H9 (cell line): ENCODE data around the gene NT5DC4. TPM values are rescaled to one million over a fixed set of nuclear protein-coding genes. Genes with fewer than 3 reads are reported as not detected.

Experiments used
- DNase-seq: peaks from one replicate; pipeline ENCODE4 v3.0.0-alpha.2; 2017
- H2AFZ ChIP-seq: one replicate; pipeline ENCODE4 v1.6.1; 2013; ENCODE audit warnings: mild to moderate bottlenecking, low read length, control low read depth, moderate library complexity
- H2AK5ac ChIP-seq: 2 replicates; pipeline ENCODE4 v1.6.1; 2013; ENCODE audit warnings: low read length, control low read depth, mixed read lengths; ENCODE audit not compliant: insufficient read length
- H2BK120ac ChIP-seq: one replicate; pipeline ENCODE4 v1.6.1; 2013; ENCODE audit warnings: low read depth, mild to moderate bottlenecking, low read length, control low read depth, inconsistent platforms; ENCODE audit not compliant: poor library complexity, severe bottlenecking
- H2BK12ac ChIP-seq: 2 replicates; pipeline ENCODE4 v1.6.1; 2013; ENCODE audit warnings: low read length, control low read depth, mixed read lengths, low read depth; ENCODE audit not compliant: insufficient read length
- H2BK15ac ChIP-seq: 2 replicates; pipeline ENCODE4 v1.6.1; 2013; ENCODE audit warnings: low read depth, low read length, control low read depth
- H2BK20ac ChIP-seq: one replicate; pipeline ENCODE4 v1.6.1; 2013; ENCODE audit warnings: low read depth, mild to moderate bottlenecking, low read length, control low read depth, inconsistent platforms; ENCODE audit not compliant: poor library complexity, severe bottlenecking
- H2BK5ac ChIP-seq: 2 replicates; pipeline ENCODE4 v1.6.1; 2013; ENCODE audit warnings: low read length, control low read depth, mixed read lengths; ENCODE audit not compliant: insufficient read length
- H3K14ac ChIP-seq: 2 replicates; pipeline ENCODE4 v1.6.1; 2013; ENCODE audit warnings: low read length, control low read depth; ENCODE audit not compliant: insufficient read depth
- H3K18ac ChIP-seq: 2 replicates; pipeline ENCODE4 v1.6.1; 2013; ENCODE audit warnings: low read depth, mild to moderate bottlenecking, mixed read lengths, low read length, control low read depth; ENCODE audit not compliant: insufficient read length
- H3K23ac ChIP-seq: 2 replicates; pipeline ENCODE4 v1.6.1; 2013; ENCODE audit warnings: low read length, control low read depth, mixed read lengths, low read depth; ENCODE audit not compliant: insufficient read length
- H3K23me2 ChIP-seq: 2 replicates; pipeline ENCODE4 v1.6.1; 2013; ENCODE audit warnings: low read depth, mild to moderate bottlenecking, mixed read lengths, low read length, control low read depth; ENCODE audit not compliant: insufficient read length, poor library complexity, severe bottlenecking
- H3K27ac ChIP-seq: 2 replicates; pipeline ENCODE4 v1.5.1; 2013; ENCODE audit warnings: low read length, control low read depth, mixed read lengths, low read depth; ENCODE audit not compliant: insufficient read length
- H3K27me3 ChIP-seq: 2 replicates; pipeline ENCODE4 v1.6.1; 2013; ENCODE audit warnings: low read length, control low read depth, inconsistent platforms; ENCODE audit not compliant: insufficient read depth
- H3K4ac ChIP-seq: 2 replicates; pipeline ENCODE4 v1.6.1; 2013; ENCODE audit warnings: low read depth, mild to moderate bottlenecking, control low read depth, inconsistent platforms, low read length, moderate library complexity
- H3K4me1 ChIP-seq: 2 replicates; pipeline ENCODE4 v1.6.1; 2013; ENCODE audit warnings: low read length, control low read depth, inconsistent platforms; ENCODE audit not compliant: insufficient read depth
- H3K4me2 ChIP-seq: 2 replicates; pipeline ENCODE4 v1.6.1; 2013; ENCODE audit warnings: low read length, control low read depth, mixed read lengths; ENCODE audit not compliant: insufficient read length, insufficient read depth
- H3K56ac ChIP-seq: 2 replicates; pipeline ENCODE4 v1.6.1; 2013; ENCODE audit warnings: low read depth, mild to moderate bottlenecking, mixed read lengths, low read length, control low read depth; ENCODE audit not compliant: insufficient read length
- H3K79me1 ChIP-seq: 2 replicates; pipeline ENCODE4 v1.6.1; 2013; ENCODE audit warnings: low read depth, mild to moderate bottlenecking, moderate library complexity, low read length, control low read depth, inconsistent platforms; ENCODE audit not compliant: insufficient read depth, poor library complexity, severe bottlenecking
- H3K79me2 ChIP-seq: 2 replicates; pipeline ENCODE4 v1.6.1; 2013; ENCODE audit warnings: low read length, control low read depth, inconsistent platforms; ENCODE audit not compliant: insufficient read depth
- H3K9ac ChIP-seq: 2 replicates; pipeline ENCODE4 v1.6.1; 2013; ENCODE audit warnings: low read length, control low read depth, mixed read lengths; ENCODE audit not compliant: insufficient read length; ENCODE audit errors: extremely low read depth
- H3K9me3 ChIP-seq: one replicate; pipeline ENCODE4 v1.6.1; 2013; ENCODE audit warnings: low read depth, low read length, inconsistent platforms; ENCODE audit not compliant: control insufficient read depth
- H3T11ph ChIP-seq: one replicate; pipeline ENCODE4 v1.6.1; 2013; ENCODE audit warnings: mild to moderate bottlenecking, low read length, control low read depth, inconsistent platforms
- H4K20me1 ChIP-seq: one replicate; pipeline ENCODE4 v1.6.1; 2013; ENCODE audit not compliant: control insufficient read depth, insufficient read length, insufficient read depth
- H4K5ac ChIP-seq: 2 replicates; pipeline ENCODE4 v1.6.1; 2013; ENCODE audit warnings: low read depth, mild to moderate bottlenecking, mixed read lengths, low read length, control low read depth; ENCODE audit not compliant: insufficient read length
- H4K8ac ChIP-seq: replicated peaks from 2 replicates; pipeline ENCODE4 v1.6.1; 2013; ENCODE audit warnings: low read length, control low read depth, mixed read lengths, low read depth; ENCODE audit not compliant: insufficient read length
- H4K91ac ChIP-seq: 2 replicates; pipeline ENCODE4 v1.6.1; 2013; ENCODE audit warnings: low read depth, mild to moderate bottlenecking, moderate library complexity, mixed read lengths, low read length, control low read depth; ENCODE audit not compliant: insufficient read length
- H3K27ac Mint-ChIP-seq, 3 experiments: 2 replicates in 2 of 3; 3 replicates in 1 of 3; pipeline ENCODE4 v1.8.0; 2020 to 2021; ENCODE audit warnings: mixed read lengths in 3 of 3, mild to moderate bottlenecking in 1 of 3, moderate library complexity in 1 of 3
- H3K27me3 Mint-ChIP-seq: 2 replicates; pipeline ENCODE4 v1.8.0; 2021; ENCODE audit warnings: low read depth, mild to moderate bottlenecking, moderate library complexity, mixed read lengths
- H3K36me3 Mint-ChIP-seq, 3 experiments: 2 replicates in 2 of 3; 3 replicates in 1 of 3; pipeline ENCODE4 v1.8.0; 2020 to 2021; ENCODE audit warnings: low read depth in 3 of 3, mixed read lengths in 3 of 3; ENCODE audit not compliant: insufficient read depth in 1 of 3
- H3K4me1 Mint-ChIP-seq, 2 experiments: 2 replicates each; pipeline ENCODE4 v1.8.0; 2020; ENCODE audit warnings: mixed read lengths in 2 of 2
- H3K4me3 Mint-ChIP-seq, 2 experiments: 2 replicates in 1 of 2; 3 replicates in 1 of 2; pipeline ENCODE4 v1.8.0; 2020 to 2021; ENCODE audit warnings: mild to moderate bottlenecking in 2 of 2, mixed read lengths in 2 of 2, moderate library complexity in 1 of 2
- H3K9me3 Mint-ChIP-seq, 2 experiments: 2 replicates in 1 of 2; 3 replicates in 1 of 2; pipeline ENCODE4 v1.8.0; 2020; ENCODE audit warnings: mild to moderate bottlenecking in 2 of 2, mixed read lengths in 2 of 2, moderate library complexity in 1 of 2
- CTCF ChIP-seq: fragments of 200-600 bp; sonication (generic); conservative IDR thresholded peaks from 3 replicates; pipeline ENCODE4 v1.8.0; 2021; ENCODE audit warnings: antibody characterized with exemption, mild to moderate bottlenecking
- WGBS: extraction: QIAGEN DNeasy Blood & Tissue Kit; methylation state at CpG from one replicate; pipeline ENCODE4 v1.1.7; 2013; ENCODE audit warnings: missing lambda C conversion rate, low lambda C conversion rate, mixed read lengths; ENCODE audit not compliant: insufficient read length; ENCODE audit errors: extremely low coverage; 5-methylcytosine and 5-hydroxymethylcytosine counted together
- total RNA-seq: library from RNA; stranded (reverse); gene quantifications from 2 replicates; pipeline ENCODE4 v1.2.1, GENCODE V29; 2021

Gene NT5DC4
- total RNA-seq, 1 experiment from 2014 or later, result not detected

DNA sequence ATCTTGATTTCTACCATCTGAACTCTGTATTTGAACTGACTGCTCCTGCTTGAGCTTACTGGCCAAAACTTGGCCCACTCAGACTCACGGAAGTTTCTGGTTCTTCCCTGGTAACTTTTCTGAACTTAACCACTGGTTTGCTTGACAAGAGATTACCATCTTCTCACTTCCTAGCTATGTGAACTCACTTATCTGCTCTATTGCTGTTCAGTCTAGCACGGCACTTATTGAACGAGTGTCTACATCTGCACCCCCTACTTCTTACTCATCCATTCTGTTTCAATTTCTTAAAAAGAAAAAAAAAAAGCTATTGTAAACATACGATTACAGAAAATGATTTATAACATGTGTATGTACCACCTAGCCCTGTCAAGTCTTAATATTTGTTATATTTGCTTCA, 34.6 kb downstream of the NT5DC4 start:
- Histone ChIP-seq H3K4ac (no peak overlapping the region), H3K14ac (no peak overlapping the region), H3K4me2 (no peak overlapping the region), H3K56ac (no peak overlapping the region), H3T11ph (no peak overlapping the region), H2BK12ac (no peak overlapping the region), H3K4me1 (no peaks in the 10 kb centered on the region; the same call in 1 of the 2 replicates), H4K91ac (no peak overlapping the region), H3K18ac (no peak overlapping the region), H2BK20ac (no peak overlapping the region), H4K20me1 (no peaks in the 10 kb centered on the region), H3K79me1 (peaks cover 3% of the 10 kb centered on the region), H2BK120ac (no peak overlapping the region), H2BK5ac (no peak overlapping the region), H4K5ac (no peak overlapping the region), H3K23me2 (no peaks in the 10 kb centered on the region), H4K8ac (no peak overlapping the region), H3K9ac (no peak overlapping the region), H3K79me2 (no peaks in the 10 kb centered on the region), H3K9me3 (no peaks in the 10 kb centered on the region), H2AFZ (no peak overlapping the region), H3K23ac (no peak overlapping the region), H2BK15ac (no peak overlapping the region), H3K27me3 (no peaks in the 10 kb centered on the region), H2AK5ac (no peak overlapping the region), H3K27ac (no peak overlapping the region)
- Mint-ChIP-seq H3K4me1 (no peaks in the 10 kb centered on the region; a peak in 1 of 4 replicates), H3K4me3 (no peak overlapping the region), H3K9me3 (no peaks in the 10 kb centered on the region), H3K36me3 (peaks cover 19 to 79% (median 79%) of the 10 kb centered on the region in 3 experiments; a peak in 6 of 7 replicates), H3K27ac (peak overlapping the region in 1 of 3 experiments; percentile 37; a peak in 1 of 7 replicates), H3K27me3 (no peaks in the 10 kb centered on the region)
- no peak for TF ChIP-seq CTCF
- no peak for DNase-seq
- WGBS, result no CpG with 5 or more reads among the region's 4 CpGs
